HG03460 (cell line): ENCODE results near the gene MYO18B.

Experiments
- ATAC-seq: cut with Tn5 transposase; IDR thresholded peaks from one replicate; pipeline ENCODE4 v1.9.1; 2021; ENCODE audit not compliant: unreplicated experiment

Gene MYO18B

GRCh38 chr22:26075251-26075650 is 333.3 kb downstream of the MYO18B start:
- no peak for ATAC-seq

- no peak for ATAC-seq
Measured at GRCh38 chr22:26079009-26079408, 337.0 kb downstream of the MYO18B start.
